NCI-H748 (cell line): ENCODE results near the gene BDNF.

Experiments
- DNase-seq: peaks from one replicate; lab custom pipeline; 2025; ENCODE audit not compliant: unreplicated experiment; lab: John Stamatoyannopoulos, UW

BDNF gene

GRCh38 chr11:27626938-27627586, 73.2 kb downstream of the BDNF start:
- no peak for DNase-seq

- DNase-seq: no peak
Observed at GRCh38 chr11:27626269-27626937, 73.9 kb downstream of the BDNF start.

- no peak for DNase-seq
Observed at GRCh38 chr11:27625347-27625912, 74.8 kb downstream of the BDNF start.

GRCh38 chr11:27623945-27624523, 76.2 kb downstream of the BDNF start:
- no peak for DNase-seq

GRCh38 chr11:27622541-27623300, 77.5 kb downstream of the BDNF start:
- DNase-seq: no peak

GRCh38 chr11:27621405-27622161, 78.7 kb downstream of the BDNF start:
- no peak for DNase-seq

- DNase-seq: no peak
Observed at GRCh38 chr11:27619763-27620335, 80.4 kb downstream of the BDNF start.

- DNase-seq: no peak
Observed at GRCh38 chr11:27619039-27619574, 81.1 kb downstream of the BDNF start.

GRCh38 chr11:27618281-27618915, 81.9 kb downstream of the BDNF start:
- DNase-seq: no peak

GRCh38 chr11:27616711-27617110, 83.5 kb downstream of the BDNF start:
- DNase-seq: peak; percentile 31

- no peak for DNase-seq
Observed at GRCh38 chr11:27615833-27616232, 84.4 kb downstream of the BDNF start.

- no peak for DNase-seq
Observed at GRCh38 chr11:27614092-27614491, 86.2 kb downstream of the BDNF start.

GRCh38 chr11:27612932-27613880, 87.0 kb downstream of the BDNF start:
- DNase-seq: no peak

- no peak for DNase-seq
Observed at GRCh38 chr11:27611947-27612455, 88.3 kb downstream of the BDNF start.

GRCh38 chr11:27611390-27611789, 88.9 kb downstream of the BDNF start:
- no peak for DNase-seq

- DNase-seq: no peak
Observed at GRCh38 chr11:27610946-27611345, 89.3 kb downstream of the BDNF start.

- DNase-seq: no peak
Observed at GRCh38 chr11:27610280-27610679, 90.0 kb downstream of the BDNF start.

- no peak for DNase-seq
Observed at GRCh38 chr11:27608951-27609350, 91.3 kb downstream of the BDNF start.
